ENCODE results near the gene GLYATL2. TPM values are rescaled to one million over a fixed set of nuclear protein-coding genes. Genes with fewer than 3 reads are reported as not detected.

GLYATL2 gene
- total RNA-seq, 6 donors from 2014 or later: not detected

DNA sequence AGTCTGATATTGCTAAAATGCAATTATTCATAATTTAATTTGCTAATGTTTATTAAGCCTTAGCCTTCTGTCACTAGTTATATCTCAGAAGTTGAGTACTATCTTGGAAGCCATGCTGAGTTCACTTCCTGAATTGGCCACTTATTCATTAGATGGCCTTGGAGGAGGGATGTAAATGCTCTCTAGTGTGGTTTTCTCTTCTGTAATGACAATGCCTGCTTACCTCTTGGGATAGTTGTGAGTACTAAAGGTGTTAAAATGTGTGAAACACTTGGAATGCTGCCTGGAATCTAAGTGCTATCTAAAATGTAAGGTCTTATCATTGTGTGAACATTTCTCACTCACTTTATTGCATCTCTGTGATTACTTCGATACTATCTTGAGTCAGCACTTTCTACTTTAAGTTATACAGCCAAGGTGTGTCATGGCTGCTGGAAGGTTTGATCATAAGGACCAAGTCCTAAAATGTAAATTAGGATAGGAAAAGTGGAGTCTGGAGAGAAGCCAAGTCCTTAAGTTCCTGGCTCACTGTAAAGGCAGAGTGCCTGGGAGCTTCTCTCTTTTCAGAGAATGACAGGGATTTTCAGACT is 12.4 kb downstream of the GLYATL2 start:
- no peaks in the 10 kb centered on the region for H3K4me1 ChIP-seq
- no peaks in the 10 kb centered on the region for H3K27me3 ChIP-seq
- H3K27ac ChIP-seq: no peak overlapping the region
- ATAC-seq (ENCODE audit: low FRiP score in 2 of 2): no peak
- no peak overlapping the region for H3K4me3 ChIP-seq
- 50 to 61% methylated on average over 1 of the region's 1 CpG for WGBS, 2 donors
- TF ChIP-seq, protein P1, sequence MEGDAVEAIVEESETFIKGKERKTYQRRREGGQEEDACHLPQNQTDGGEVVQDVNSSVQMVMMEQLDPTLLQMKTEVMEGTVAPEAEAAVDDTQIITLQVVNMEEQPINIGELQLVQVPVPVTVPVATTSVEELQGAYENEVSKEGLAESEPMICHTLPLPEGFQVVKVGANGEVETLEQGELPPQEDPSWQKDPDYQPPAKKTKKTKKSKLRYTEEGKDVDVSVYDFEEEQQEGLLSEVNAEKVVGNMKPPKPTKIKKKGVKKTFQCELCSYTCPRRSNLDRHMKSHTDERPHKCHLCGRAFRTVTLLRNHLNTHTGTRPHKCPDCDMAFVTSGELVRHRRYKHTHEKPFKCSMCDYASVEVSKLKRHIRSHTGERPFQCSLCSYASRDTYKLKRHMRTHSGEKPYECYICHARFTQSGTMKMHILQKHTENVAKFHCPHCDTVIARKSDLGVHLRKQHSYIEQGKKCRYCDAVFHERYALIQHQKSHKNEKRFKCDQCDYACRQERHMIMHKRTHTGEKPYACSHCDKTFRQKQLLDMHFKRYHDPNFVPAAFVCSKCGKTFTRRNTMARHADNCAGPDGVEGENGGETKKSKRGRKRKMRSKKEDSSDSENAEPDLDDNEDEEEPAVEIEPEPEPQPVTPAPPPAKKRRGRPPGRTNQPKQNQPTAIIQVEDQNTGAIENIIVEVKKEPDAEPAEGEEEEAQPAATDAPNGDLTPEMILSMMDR (IDR thresholded peaks at IDR 0.05): no peak
- no peak for TF ChIP-seq EP300 (IDR thresholded peaks at IDR 0.05)
- H3K9me3 ChIP-seq: no peaks in the 10 kb centered on the region
- no peaks in the 10 kb centered on the region for H3K36me3 ChIP-seq
- no peak for DNase-seq

GRCh38 chr11:58830673-58831301 is 13.7 kb downstream of the GLYATL2 start:
- Histone ChIP-seq H3K27ac (no peak overlapping the region), H3K27me3 (no peaks in the 10 kb centered on the region), H3K4me1 (no peaks in the 10 kb centered on the region), H3K9me3 (peaks cover 0 to 9% (median 2%) of the 10 kb centered on the region in 4 donors), H3K36me3 (no peaks in the 10 kb centered on the region), H3K4me3 (no peak overlapping the region)
- ATAC-seq (ENCODE audit: low FRiP score in 2 of 2) (no peak), DNase-seq (peak in 1 of 2 donors; percentile 68)
- TF ChIP-seq POLR2AphosphoS5 (IDR thresholded peaks at IDR 0.05) (no peak), POLR2A (IDR thresholded peaks at IDR 0.05) (no peak), EP300 (IDR thresholded peaks at IDR 0.05) (no peak)
- TF ChIP-seq, protein P1 (IDR thresholded peaks at IDR 0.05): no peak
- WGBS, 2 donors: 62 to 78% methylated on average over 19 to 30 of the region's 31 CpGs

DNA sequence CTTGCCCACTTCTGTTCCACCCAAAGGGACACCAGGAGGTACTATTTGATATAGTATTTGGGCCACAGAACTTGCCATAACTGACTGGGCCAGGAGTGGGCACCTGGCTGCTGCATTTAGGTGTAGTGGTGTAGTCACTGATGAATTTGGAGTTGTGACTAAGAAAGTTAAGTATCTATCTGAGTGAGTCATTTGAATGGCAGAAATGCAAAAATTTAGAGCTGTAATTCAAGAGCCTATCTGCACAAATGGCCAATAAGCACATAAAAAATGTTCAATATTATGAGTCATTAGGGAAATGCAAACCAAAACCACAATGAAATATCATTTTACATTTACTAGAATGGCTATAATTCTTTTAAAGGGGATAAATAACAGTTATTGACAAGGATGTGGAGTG is 14.7 kb downstream of the GLYATL2 start:
- Histone ChIP-seq H3K4me1 (no peaks in the 10 kb centered on the region), H3K36me3 (no peaks in the 10 kb centered on the region), H3K9me3 (peaks cover 0 to 9% (median 2%) of the 10 kb centered on the region in 4 donors), H3K4me3 (no peak overlapping the region), H3K27me3 (no peaks in the 10 kb centered on the region), H3K27ac (no peak overlapping the region)
- TF ChIP-seq, protein P1 (IDR thresholded peaks at IDR 0.05): no peak
- TF ChIP-seq EP300 (IDR thresholded peaks at IDR 0.05): no peak
- TF ChIP-seq POLR2AphosphoS5 (IDR thresholded peaks at IDR 0.05): no peak
- no peak for TF ChIP-seq POLR2A (IDR thresholded peaks at IDR 0.05)
- ATAC-seq (ENCODE audit: low FRiP score in 2 of 2): no peak
- no peak for DNase-seq

- H3K9me3 ChIP-seq: peaks cover 3 to 32% (median 22%) of the 10 kb centered on the region in 4 donors
- DNase-seq (no peak), ATAC-seq (ENCODE audit: low FRiP score in 2 of 2) (no peak)
- H3K36me3 ChIP-seq: no peaks in the 10 kb centered on the region
- H3K4me3 ChIP-seq: no peak overlapping the region
- H3K27ac ChIP-seq: no peak overlapping the region
- no peaks in the 10 kb centered on the region for H3K27me3 ChIP-seq
- H3K4me1 ChIP-seq: no peaks in the 10 kb centered on the region
- TF ChIP-seq, protein P1 (IDR thresholded peaks at IDR 0.05): no peak
- TF ChIP-seq EP300 (IDR thresholded peaks at IDR 0.05) (no peak), POLR2AphosphoS5 (IDR thresholded peaks at IDR 0.05) (no peak), POLR2A (IDR thresholded peaks at IDR 0.05) (no peak)
- WGBS, 2 donors: 65 to 67% methylated on average over 1 of the region's 1 CpG
Observed at GRCh38 chr11:58813693-58814092, 30.8 kb downstream of the GLYATL2 start.

DNA sequence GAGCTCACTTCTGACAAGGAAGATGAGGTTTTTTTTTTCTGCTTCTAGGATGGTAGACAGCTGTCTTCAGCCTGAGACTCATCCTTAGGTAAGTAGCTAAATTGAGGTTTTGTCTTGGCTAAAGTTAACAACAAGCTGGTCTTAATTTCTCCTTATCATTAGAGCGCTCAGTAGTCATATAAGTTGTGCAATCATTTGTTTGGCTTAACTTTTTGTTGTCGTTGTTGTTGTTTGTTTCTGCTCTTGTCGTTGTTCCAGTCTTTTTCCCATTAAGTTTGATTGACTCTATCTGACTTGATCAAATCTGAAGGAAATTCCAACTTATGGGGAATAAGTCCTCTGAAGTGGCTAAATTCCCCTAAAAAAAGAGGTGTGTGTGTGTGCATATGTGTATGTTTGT is 33.0 kb downstream of the GLYATL2 start:
- H3K27ac ChIP-seq: no peak overlapping the region
- no peaks in the 10 kb centered on the region for H3K36me3 ChIP-seq
- H3K4me3 ChIP-seq: no peak overlapping the region
- H3K27me3 ChIP-seq: no peaks in the 10 kb centered on the region
- ATAC-seq (ENCODE audit: low FRiP score in 2 of 2) (no peak), DNase-seq (no peak)
- H3K4me1 ChIP-seq: no peaks in the 10 kb centered on the region
- H3K9me3 ChIP-seq: peaks cover 3 to 30% (median 22%) of the 10 kb centered on the region in 4 donors
- TF ChIP-seq, protein P1 (IDR thresholded peaks at IDR 0.05): no peak
- WGBS, 2 donors: 83% methylated on average over 3 of the region's 3 CpGs
